ENCODE measurements around the gene NKIRAS2.
A peak's percentile ranks its signal among the peaks of the same experiment; 100 is the strongest.

Gene NKIRAS2

DNA sequence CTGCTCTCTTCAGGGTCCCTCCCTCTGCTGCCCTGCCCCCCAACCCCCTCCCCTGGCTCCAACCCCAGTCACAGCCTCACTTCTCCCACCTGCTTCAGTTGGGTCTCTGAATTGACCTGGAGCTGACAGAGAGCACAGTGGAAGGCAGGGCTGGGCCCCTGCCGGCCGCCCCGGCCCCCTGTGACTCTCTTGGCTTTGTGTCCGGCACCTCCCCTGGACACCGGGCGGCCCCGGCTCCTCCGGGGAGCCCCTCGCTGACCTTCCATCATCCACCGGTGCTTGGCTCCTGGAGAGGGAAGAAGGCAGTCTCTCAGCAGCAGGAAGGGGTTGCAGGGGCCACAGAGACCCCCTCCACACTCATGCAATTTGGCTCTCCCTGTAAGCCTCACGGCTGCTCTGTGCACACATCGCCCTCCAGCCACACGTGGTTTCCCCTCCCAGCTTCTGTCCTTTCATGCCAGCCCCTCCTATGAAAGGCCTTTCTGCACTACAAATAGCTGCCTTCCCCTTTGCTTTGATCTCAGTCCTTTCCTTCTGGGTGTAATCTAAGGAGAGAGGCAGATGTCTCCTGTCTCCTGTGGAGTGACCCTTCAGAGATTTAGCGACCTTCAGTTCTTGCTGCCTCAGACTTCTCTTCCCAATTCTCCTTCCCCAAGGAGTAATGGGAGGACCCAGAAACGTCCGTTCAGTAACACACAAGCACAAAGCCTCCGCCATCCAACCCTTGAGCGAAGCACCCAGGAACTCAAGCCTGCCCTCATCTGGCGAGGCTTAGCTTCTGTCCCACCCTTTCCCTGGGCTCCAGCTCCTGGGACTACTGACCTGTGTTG lies 8.3 kb downstream of the NKIRAS2 start:
- DNase-seq: no peak

DNA sequence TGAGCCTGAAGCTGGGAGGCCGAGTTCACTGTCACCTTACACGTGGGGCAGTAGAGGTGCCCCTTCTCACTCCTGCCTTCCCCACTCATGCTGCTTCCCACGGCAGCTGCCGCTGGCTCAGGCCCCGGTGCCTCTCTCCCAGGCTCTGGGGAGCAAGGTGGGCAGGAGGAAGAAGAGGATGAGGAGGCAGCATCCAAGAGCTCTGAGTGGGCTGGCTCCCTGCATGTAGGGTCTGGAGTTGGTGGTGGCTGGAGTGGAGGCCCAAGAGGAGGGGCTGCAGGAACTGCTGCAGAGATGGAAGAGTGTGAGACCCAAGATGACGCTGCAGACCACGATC lies 8.9 kb downstream of the NKIRAS2 start:
- no peak for DNase-seq

- DNase-seq: no peak
These were observed 11.7 kb downstream of the NKIRAS2 start for GRCh38 chr17:42031584-42031983.

DNA sequence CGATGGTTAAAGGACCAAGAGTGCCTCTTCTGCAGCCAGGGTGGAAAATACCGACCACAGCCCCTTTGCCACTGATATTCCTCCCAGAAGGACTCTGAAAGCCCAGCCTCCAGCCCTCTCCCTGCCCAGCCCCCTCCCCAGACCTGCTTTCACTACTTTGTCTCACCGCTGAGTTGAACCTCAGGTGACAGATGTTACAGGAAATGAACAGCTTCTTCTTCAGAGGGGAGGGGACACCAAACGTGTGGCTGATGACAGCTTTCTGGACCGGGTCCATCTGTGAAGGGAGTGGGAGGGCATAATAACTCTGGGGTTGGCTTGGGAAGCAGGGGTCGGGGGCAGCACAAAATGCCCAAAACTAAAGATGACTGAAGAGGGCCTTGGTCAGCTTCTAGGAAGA lies 14.2 kb downstream of the NKIRAS2 start:
- no peak for DNase-seq

GRCh38 chr17:42038221-42038973 lies 18.5 kb downstream of the NKIRAS2 start:
- DNase-seq: no peak

GRCh38 chr17:42039794-42040763 lies 20.2 kb downstream of the NKIRAS2 start:
- DNase-seq: no peak

GRCh38 chr17:42040818-42041217 lies 20.9 kb downstream of the NKIRAS2 start:
- no peak for DNase-seq

- DNase-seq: no peak
These were observed 21.7 kb downstream of the NKIRAS2 start for GRCh38 chr17:42041619-42042018.

GRCh38 chr17:42042598-42043319 lies 22.9 kb downstream of the NKIRAS2 start:
- no peak for DNase-seq

DNA sequence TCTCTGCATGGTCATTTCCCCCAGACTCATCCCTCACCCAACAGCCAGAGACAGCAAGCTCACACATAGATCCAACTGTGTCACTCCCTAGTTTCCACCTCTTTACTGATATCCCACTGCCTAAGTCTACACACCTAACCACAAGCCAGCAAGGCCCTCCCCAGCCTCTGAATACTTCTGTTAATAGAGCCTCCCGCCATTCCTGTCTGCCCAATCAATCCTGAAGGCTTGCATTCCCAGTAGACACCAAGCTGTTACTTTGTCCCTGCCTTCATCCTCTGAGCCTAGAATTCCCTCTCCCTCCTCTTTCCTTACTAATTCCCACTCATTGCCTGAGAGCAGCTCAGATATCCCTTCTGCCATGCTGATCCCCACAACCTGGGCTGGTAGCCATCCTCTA lies 25.8 kb downstream of the NKIRAS2 start:
- DNase-seq: no peak

DNA sequence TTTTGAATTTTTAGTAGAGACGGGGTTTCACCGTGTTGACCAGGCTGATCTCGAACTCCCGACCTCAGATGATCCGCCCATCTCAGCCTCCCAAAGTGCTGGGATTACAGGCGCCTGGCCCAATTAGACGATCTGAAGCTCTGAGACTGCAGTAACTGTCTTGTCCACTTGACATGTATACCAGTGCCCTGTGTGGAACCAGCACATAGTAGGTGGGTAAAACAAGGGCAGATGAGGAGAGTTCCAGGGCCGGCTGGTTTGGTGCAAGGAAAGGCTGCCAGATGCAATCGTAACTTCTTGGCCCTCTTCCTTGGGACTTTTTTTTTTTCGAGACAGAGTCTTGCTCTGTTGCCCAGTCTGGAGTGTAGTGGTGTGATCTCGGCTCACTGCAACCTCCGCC lies 27.5 kb downstream of the NKIRAS2 start:
- DNase-seq: no peak

- no peak for DNase-seq
These were observed 30.0 kb downstream of the NKIRAS2 start for GRCh38 chr17:42049834-42050392.

DNA sequence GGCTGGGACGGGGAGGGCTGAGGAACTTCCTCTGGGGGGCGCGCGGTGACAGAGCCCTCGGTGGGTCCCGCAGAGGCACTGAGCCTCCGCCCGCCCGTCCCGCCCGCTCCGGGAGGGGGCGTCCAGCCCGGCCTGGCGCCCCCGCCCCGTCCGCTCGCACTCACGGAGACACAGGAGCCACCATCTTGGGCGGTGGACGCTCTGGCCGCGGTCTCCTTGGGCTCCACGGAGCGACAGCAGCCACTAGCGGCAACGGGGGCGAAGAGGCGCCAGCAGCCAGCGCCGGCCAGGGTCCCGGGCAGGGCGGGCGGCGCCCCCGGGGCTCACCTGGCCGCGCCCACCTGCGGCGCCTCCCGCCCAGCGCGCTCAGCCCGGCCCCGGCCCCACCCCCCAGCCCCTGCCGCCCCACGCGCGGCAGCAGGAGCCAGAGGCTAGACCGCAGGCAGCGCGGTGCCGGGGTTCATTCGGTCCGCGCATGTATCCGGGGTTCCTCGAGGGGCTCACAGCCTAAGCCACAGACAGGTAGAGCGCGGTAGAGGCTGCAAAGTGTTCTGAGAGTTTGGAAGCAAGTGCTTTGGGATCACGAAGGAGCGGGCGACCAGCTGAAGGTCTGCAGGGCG lies 30.6 kb downstream of the NKIRAS2 start, which contains the start of gene C17orf113:
TSS of gene C17orf113 (minus strand) at position 209 of the 620 bp plus-strand sequence. CDS start 7,225 bp downstream, outside the sequence.
- peak; percentile 13 to 41 for DNase-seq

GRCh38 chr17:42051013-42051400 lies 31.1 kb downstream of the NKIRAS2 start:
- DNase-seq: no peak

GRCh38 chr17:42051645-42052044 lies 31.8 kb downstream of the NKIRAS2 start:
- no peak for DNase-seq

DNA sequence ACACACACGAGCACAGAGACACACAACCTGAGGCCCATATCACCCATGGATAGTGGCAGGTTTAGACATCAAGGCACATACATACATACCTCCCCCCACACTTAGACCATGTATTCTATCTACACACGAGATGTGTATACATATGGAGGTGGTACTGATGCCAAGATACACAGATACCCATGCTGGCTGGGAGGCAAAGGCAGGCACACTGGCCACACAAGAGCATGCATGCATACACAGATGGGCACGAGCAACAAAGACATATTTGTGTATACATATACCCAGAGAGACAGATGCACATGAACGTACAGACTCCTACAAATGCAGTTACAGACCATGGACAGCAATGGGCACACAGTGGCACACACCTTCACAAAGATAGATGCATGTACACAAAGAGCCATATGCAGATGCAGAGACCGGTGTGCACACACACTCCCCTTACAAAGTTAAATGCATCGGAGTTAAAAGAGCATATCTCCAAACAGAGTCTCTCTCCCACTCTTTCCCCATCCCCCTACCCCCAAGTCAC lies 32.5 kb downstream of the NKIRAS2 start:
- DNase-seq: no peak

GRCh38 chr17:42053731-42054500 lies 34.0 kb downstream of the NKIRAS2 start:
- no peak for DNase-seq

- no peak for DNase-seq
These were observed 35.1 kb downstream of the NKIRAS2 start for GRCh38 chr17:42055027-42055426.

- DNase-seq: no peak
These were observed 35.6 kb downstream of the NKIRAS2 start for GRCh38 chr17:42055496-42055895.

- no peak for DNase-seq
These were observed 36.7 kb downstream of the NKIRAS2 start for GRCh38 chr17:42056635-42057034.

Measured in hippocampal formation (tissue), 2 donors.